HG03442 (cell line): ENCODE measurements around the gene MBP.

ENCODE experiments used
- ATAC-seq: cut with Tn5 transposase; IDR thresholded peaks from one replicate; pipeline ENCODE4 v1.9.1; 2021; ENCODE audit warnings: mild to moderate bottlenecking, moderate library complexity; ENCODE audit not compliant: unreplicated experiment

Gene MBP

DNA sequence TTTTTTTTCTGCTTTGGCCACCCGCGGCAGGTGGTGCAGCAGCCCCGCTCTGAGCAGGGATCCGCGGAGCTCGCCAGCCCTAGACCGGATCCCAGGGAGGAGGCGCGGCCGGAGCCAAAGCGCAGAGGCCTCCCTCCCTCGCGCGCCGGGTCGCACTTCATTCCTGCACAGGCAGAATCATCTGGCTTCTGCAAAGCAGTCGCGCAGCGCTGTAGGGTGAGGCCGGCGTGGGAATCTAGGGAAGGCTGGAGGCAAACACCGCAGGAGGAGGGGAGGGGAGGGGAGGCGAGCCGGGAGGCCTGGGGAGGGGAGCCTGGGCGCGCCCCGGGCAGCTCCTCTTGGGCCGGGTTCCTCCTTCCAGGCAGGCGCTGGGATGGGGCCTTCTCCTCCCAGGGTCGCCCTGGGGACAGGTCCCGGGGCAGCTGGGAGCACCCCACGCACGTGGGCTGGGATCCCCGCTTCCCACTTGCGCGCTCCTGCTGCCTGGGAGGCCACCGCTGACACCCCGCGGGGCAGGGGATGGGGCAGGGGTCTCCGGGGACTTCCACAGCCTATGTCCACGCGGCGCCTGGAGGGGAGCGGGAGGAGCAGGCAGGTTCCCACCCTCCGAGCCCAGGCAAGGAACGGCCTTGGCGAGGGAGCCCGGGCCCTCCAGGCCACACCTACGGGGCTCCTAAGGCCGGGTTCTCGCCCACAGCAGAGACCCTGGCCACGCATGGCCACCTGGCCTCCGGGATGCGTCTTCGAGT is 45.0 kb downstream of the MBP start:
- no peak for ATAC-seq

DNA sequence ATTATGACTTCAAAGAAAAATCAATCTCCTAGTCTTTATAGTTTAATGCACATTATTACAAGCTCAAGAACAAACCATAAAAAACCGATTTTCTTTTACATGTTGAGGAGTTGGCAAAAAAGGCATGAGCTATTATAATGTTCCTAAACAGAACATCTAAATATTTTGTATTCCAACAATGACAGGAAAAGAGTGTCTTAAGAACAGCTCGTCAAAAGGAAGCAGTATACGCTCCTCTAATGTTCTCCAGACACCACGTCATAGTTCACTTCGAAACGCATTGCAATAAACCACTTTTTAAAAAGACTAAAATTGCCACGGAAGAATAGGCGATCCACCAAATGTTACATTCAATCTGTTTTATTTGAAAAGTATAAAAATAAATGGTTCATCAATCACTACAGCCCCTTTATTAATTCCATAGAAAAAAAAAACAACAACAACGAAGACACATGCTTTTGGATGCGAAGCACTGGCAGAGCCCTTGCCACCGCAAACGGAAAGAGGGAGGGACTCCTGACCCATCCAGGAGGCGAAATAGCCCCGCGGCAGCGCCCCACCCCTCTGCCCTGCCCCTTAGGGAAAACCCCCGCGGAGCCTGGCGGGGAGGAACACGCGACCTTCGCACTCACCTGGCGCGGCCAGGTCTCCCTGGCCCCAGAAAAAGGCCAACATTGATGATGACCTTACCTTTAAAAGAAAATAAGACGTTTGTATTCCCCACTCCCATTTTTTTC is 45.8 kb downstream of the MBP start:
- no peak for ATAC-seq

- ATAC-seq = no peak
Observed at GRCh38 chr18:77086034-77086433, 46.5 kb downstream of the MBP start.

DNA sequence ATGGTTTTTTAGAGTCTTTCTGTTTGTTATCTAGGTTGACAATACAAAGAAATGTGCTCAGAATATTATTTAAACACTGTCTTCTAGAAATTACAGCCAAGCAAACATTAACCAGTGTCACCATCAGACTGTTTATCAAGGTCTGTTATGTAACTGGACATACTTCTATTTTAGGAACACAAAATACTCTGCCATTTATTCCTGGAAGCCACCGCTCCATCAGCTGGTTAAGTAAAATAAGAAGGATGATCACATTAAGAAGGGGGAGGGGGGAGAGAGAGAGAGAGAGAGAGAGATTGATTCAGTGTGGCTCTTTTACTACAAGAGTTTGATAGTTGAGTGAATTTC is 47.9 kb downstream of the MBP start:
- ATAC-seq = no peak

DNA sequence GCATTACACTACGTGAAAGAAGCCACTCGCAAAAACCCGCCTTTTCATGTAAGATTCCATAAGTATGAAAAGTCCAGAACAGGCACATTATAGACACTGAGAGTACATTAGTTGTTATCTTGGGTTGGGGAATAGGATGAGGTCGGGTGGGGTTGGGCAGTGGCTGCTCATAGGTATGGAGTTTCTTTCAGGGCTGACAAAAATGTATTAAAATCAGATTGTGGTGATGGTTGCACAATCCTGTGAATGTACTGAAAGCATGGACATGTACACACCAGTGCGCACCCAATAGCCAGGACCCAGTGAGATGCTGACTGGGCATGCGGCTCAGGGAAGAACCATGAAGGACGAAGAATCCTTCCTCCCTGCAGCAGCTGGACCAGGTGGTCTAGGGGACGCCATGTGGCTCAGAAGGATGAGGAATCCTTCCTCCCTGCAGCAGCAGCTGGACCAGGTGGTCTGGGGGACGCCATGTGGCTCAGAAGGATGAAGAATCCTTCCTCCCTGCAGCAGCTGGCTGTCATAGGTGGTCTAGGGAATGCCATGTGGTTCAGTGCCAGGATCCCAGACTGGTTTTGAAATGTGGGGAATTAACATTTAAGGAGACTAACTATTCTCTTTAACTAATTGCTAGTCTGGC is 50.1 kb downstream of the MBP start:
- ATAC-seq = no peak

DNA sequence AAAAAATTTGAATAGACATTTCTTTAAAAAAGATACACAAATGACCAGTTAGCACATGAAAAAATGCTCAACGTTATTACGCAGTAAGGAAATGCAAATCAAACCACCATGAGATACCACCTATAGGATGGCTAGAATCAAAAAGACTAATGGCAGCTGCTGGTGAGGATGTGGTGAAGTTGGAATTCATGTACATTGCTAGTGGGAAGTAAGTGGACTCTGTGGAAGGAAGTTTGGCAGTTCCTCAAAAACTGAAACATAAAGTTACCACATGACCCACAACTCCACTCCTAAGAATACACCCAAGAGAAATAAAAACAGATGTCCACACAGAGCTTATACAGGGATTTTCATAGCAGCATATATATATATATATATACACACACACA is 51.2 kb downstream of the MBP start:
- no peak for ATAC-seq

DNA sequence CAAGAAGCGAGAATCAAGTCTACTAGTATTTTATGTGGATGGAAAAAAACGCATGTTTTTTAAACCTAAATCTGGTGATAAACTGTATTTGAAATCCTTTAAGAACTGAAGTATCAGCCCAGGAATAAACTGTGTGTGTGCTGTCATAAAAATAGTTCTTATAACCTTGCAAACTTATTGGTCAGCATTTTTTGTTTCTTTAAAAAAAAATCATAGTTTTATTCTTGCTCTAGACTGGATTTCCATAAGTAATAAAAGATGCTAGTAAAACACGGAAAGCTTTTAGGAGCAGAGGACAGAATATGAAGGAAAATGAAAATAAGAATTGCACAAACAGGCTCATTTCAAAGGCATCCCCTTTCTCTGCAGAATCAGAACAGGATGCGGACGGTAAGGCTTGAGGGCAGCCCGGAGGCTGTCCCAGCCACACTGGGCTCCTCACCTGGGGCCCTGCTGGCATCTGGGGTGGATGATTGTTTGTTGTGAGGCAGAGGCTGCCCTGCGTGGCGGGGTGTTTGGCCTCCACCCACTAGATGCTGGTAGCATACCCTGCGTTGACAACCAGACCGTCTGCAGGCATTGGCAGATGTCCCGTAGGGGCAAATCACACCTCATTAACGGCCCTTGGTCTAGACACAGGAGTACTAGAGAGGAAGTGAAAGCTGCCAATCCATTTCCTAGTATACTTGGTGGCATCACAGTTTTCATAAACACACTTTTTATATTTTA is 52.5 kb downstream of the MBP start:
- ATAC-seq = peak; percentile 88

GRCh38 chr18:77079088-77079487 is 53.5 kb downstream of the MBP start:
- no peak for ATAC-seq

DNA sequence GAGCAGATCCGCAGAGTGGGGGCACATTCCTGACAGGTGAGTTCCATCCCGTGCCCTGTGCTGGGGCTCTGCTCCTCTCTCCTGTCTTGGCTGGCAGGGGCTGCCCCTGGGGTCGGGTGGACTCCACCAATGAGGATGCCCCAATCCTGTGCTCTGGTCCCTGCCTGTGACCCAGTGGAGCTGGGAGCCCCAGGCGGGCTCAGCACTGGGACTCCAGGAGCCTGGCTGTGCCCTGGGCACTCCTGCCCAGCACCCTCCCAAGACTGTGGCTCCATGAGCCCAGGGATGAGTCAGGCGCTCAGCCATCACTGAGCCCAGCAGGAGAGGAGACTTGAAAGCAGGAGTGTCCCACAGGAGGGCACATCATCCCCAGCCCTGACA is 53.9 kb downstream of the MBP start:
- no peak for ATAC-seq

GRCh38 chr18:77077941-77078689 is 54.5 kb downstream of the MBP start:
- no peak for ATAC-seq

GRCh38 chr18:77077401-77077800 is 55.2 kb downstream of the MBP start:
- no peak for ATAC-seq

GRCh38 chr18:77076111-77076510 is 56.5 kb downstream of the MBP start:
- no peak for ATAC-seq

DNA sequence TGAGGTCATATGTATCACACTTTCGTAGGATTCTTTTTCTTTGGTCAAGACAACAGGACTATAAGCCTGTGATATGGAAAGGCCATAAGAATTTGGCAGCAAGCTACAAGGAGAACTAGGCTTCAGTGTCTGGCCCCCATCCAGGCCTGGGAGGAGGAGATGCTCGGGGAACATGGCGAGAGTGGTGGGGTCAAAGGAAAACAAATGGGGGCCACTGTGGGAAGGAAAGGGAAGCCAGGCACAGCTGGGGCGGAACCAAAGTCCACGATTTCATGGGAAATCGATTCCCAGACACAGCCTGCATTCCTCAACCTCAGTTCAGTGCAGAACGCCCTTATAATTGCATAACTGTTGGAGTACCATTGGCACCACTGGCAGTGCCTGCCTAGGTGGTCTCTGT is 58.2 kb downstream of the MBP start:
- no peak for ATAC-seq

- ATAC-seq = no peak
Observed at GRCh38 chr18:77073336-77074093, 59.1 kb downstream of the MBP start.

GRCh38 chr18:77072566-77072965 is 60.0 kb downstream of the MBP start:
- no peak for ATAC-seq

DNA sequence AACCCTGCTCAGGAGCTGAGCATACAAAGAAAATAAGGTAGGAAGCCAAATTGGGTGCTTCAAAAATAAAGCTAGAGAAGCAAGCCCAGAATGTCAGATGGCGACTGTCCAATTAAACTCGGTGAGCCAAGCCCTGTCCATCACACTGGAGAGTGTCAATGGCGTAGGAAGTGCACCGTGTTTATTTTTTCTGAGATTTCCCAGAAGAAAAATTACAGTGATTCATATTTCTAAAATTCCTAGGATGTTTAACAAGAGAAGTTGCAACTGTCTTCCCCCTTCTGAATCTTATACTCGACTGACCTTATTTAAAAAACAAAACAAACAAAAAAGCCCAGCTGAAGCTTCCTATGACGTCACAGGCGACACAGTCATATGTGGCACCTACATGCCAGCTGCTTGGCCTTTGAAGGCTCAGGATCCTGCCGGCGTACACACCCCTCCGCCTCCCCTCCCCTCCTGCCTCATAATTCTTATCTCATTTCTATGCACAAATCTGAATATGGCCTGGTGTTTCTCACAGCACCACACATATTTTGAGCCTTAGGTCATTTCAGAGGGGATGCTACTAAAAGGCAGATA is 60.8 kb downstream of the MBP start:
- no peak for ATAC-seq

DNA sequence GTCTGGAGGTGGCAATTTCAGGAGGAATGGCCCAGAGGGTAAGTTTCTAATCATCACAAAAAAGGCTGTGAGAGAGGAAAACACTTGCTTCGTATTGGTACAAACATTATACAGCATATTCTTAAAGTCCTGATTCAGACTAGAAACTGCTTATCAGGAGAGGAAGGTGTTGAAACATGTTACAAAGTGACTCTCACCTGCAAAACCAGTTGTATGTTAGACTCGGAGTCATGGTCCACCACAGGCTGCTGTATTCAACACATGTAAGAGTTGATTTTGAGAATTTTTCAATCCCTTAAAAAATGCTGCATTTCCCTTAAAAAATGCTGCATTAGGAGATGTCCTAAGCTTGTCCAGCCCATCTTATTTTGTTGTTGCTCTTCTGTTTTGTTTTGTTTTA is 61.5 kb downstream of the MBP start:
- no peak for ATAC-seq

DNA sequence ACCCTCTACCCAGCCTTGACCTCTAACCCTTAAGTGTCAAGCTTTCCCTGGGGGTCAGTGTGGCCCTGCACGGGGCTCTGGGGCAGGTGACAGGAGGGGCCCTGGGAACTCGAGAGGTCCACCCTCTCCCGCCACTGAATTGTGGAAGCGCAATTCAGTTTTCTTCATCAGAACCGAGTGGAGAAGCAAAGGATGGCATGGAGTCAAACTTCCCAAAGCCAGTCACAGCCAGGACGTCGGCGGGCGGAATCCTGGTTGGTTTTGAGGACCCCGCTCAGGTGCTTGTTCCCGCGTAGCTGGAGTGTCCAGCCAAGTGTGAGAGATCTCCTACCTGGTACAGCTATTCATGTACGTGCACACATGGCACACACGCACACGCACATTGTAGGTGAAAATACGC is 62.0 kb downstream of the MBP start:
- ATAC-seq = no peak

DNA sequence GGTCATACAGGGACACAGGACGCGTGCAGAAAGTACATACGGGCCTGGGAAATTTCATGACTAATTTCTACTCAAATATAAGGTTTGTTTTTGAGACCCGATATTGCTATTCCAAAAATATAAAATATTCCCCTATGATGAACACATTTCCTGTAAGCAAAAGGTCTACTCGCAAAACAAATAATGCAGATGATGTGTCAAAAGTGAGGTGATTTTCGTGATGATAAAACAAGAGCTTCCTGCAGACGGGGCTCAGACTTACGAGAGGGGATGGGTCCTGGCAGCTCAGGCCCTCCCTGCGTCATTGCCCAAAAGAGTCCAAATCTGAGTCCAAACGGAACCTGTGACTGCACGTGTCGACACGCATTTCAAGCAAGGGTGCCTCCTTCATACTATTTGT is 62.7 kb downstream of the MBP start:
- ATAC-seq = no peak

DNA sequence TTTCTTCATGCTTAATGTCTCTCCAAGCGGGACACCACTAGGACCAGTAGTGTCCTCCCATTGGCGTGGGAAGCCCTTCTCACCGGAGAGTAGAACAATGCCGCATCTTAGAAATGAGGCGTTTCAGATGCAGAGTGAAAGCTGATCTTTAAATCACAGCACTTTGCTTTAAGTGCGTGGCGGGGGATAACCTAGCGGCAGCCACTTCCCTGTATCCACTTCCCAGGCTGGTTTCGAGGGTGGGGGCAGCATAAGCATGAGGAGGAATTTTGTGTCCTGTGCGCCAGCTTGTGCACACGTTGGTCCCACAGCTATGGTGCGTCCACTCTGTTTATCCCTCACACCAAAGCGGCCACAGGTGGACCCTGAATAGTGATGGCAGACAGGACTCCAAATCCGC is 63.1 kb downstream of the MBP start:
- ATAC-seq = no peak
